GM12878 (cell line): ENCODE data around the gene CTR9. TPM values are rescaled to one million over a fixed set of nuclear protein-coding genes. Genes with fewer than 3 reads are reported as not detected.

Experiments used
- ATAC-seq: fragments of 200-7000 bp; cut with Tn5 transposase; 3 replicates; pipeline ENCODE4 v1.9.1; 2020; ENCODE audit warnings: mild to moderate bottlenecking, moderate library complexity
- BruUV-seq: library from RNA; stranded (reverse); fragments of 400-500 nt; replicated peaks from 2 replicates; lab custom pipeline; 2021; lab: Mats Ljungman, UMichigan
- CTCF ChIA-PET: fragments of 300-600 bp; sonication (Branson Sonifier 250); formaldehyde crosslinking; extraction: SDS; loops from one replicate; lab custom pipeline; 2021; ENCODE audit warnings: inconsistent platforms; lab: Yijun Ruan, JAX
- POLR2A ChIA-PET: fragments of 350-600 bp; formaldehyde crosslinking; extraction: SDS; loops from one replicate; lab custom pipeline; 2021; ENCODE audit warnings: inconsistent platforms; lab: Charles Lee
- RAD21 ChIA-PET: fragments of 300-600 bp; sonication (Branson Sonifier 250); formaldehyde crosslinking; loops from one replicate; lab custom pipeline; 2023; ENCODE audit warnings: antibody characterized with exemption; ENCODE audit not compliant: unreplicated experiment; lab: Charles Lee
- SMC1A ChIA-PET: fragments of 300-600 bp; sonication (Branson Sonifier 250); formaldehyde crosslinking; loops from one replicate; lab custom pipeline; 2023; ENCODE audit not compliant: unreplicated experiment, uncharacterized antibody; lab: Charles Lee
- DNase-seq: peaks from one replicate; pipeline ENCODE4 v3.0.0-alpha.2; 2011; ENCODE audit warnings: low read depth, low spot score
- FAIRE-seq: peaks from 3 replicates; lab custom pipeline; 2011; peaks lifted over from hg19 to GRCh38; lab: Jason Lieb, UNC
- H2AFZ ChIP-seq: 2 replicates; pipeline ENCODE4 v1.6.0; 2011; ENCODE audit warnings: low read depth, low read length, control low read depth; ENCODE audit not compliant: control insufficient read depth
- H3K27ac ChIP-seq: 2 replicates; pipeline ENCODE4 v1.5.1; 2011; ENCODE audit warnings: control low read depth; ENCODE audit not compliant: control insufficient read depth, insufficient read depth
- H3K27me3 ChIP-seq, 2 experiments: replicated peaks in 1 of 2; 2 replicates each; pipeline versions ENCODE4 v1.6.0 to v1.6.1; 2011; ENCODE audit warnings: low read length in 1 of 2; ENCODE audit not compliant: control insufficient read depth in 2 of 2, insufficient read depth in 2 of 2
- H3K36me3 ChIP-seq, 2 experiments: 2 replicates each; pipeline ENCODE4 v1.5.1; 2011; ENCODE audit warnings: low read length in 1 of 2; ENCODE audit not compliant: control insufficient read depth in 2 of 2, insufficient read depth in 2 of 2
- H3K4me1 ChIP-seq: 2 replicates; pipeline ENCODE4 v1.6.1; 2011; ENCODE audit warnings: mild to moderate bottlenecking, low read length, moderate library complexity, mixed read lengths; ENCODE audit not compliant: control insufficient read depth, insufficient read depth
- H3K4me2 ChIP-seq: 2 replicates; pipeline ENCODE4 v1.6.0; 2011; ENCODE audit warnings: control low read depth; ENCODE audit not compliant: control insufficient read depth, insufficient read depth
- H3K4me3 ChIP-seq: fragments of 200-600 bp; sonication (generic); 2 replicates; pipeline ENCODE4 v1.5.1; 2016
- H3K79me2 ChIP-seq: 2 replicates; pipeline ENCODE4 v1.6.0; 2011; ENCODE audit warnings: low read length; ENCODE audit not compliant: control insufficient read depth, insufficient read depth
- H3K9ac ChIP-seq: 2 replicates; pipeline ENCODE4 v1.8.0; 2011; ENCODE audit warnings: low read length, control low read depth, mixed read lengths; ENCODE audit not compliant: control insufficient read depth, insufficient read depth
- H3K9me3 ChIP-seq: replicated peaks from 3 replicates; pipeline ENCODE4 v1.5.1; 2011; ENCODE audit warnings: mild to moderate bottlenecking, low read length; ENCODE audit not compliant: control insufficient read depth, insufficient read depth
- H4K20me1 ChIP-seq: 2 replicates; pipeline ENCODE4 v1.6.0; 2011; ENCODE audit not compliant: control insufficient read depth, insufficient read depth
- CEBPB ChIP-seq, 2 experiments: fragments of 150-350 bp in 1 of 2; IDR thresholded peaks; 2 replicates each; pipeline ENCODE4 v1.6.1; 2012 to 2014; ENCODE audit warnings: low read depth in 2 of 2, low read length in 2 of 2, borderline replicate concordance in 1 of 2, inconsistent platforms in 1 of 2
- DPF2 ChIP-seq: fragments of 450-650 bp; IDR thresholded peaks from 2 replicates; pipeline ENCODE4 v1.6.1; 2017; ENCODE audit warnings: mild to moderate bottlenecking
- EZH2 ChIP-seq: IDR thresholded peaks from 2 replicates; pipeline ENCODE4 v1.6.1; 2012; ENCODE audit warnings: low read depth, mild to moderate bottlenecking, control low read depth, inconsistent platforms, low read length, borderline replicate concordance; ENCODE audit not compliant: control insufficient read depth
- FOXM1 ChIP-seq: IDR thresholded peaks from 2 replicates; pipeline ENCODE4 v1.6.1; 2012; ENCODE audit warnings: low read depth, mild to moderate bottlenecking, inconsistent platforms, low read length, moderate library complexity
- HCFC1 ChIP-seq: fragments of 150-350 bp; IDR thresholded peaks from 2 replicates; pipeline ENCODE4 v1.6.1; 2014; ENCODE audit warnings: low read length
- NR2C2 ChIP-seq: IDR thresholded peaks from 2 replicates; pipeline ENCODE4 v1.6.1; 2011; ENCODE audit warnings: borderline replicate concordance, low read depth; ENCODE audit not compliant: control insufficient read depth, insufficient read length
- PAX8 ChIP-seq: fragments of 450-650 bp; IDR thresholded peaks from 2 replicates; pipeline ENCODE4 v1.6.1; 2017; ENCODE audit warnings: mild to moderate bottlenecking, moderate library complexity
- POLR2A ChIP-seq: IDR thresholded peaks from 2 replicates; pipeline ENCODE4 v1.6.1; 2011; ENCODE audit warnings: low read depth, mild to moderate bottlenecking, low read length
- SMC3 ChIP-seq: IDR thresholded peaks from 2 replicates; pipeline ENCODE4 v1.6.1; 2011; ENCODE audit warnings: low read length, improper control_type of control experiment, borderline replicate concordance
- SP1 ChIP-seq: IDR thresholded peaks from one replicate; pipeline ENCODE4 v1.6.1; 2011; ENCODE audit warnings: low read depth, low read length
- SREBF2 ChIP-seq: IDR thresholded peaks from 2 replicates; pipeline ENCODE4 v1.6.1; 2012; ENCODE audit warnings: mild to moderate bottlenecking, low read length
- SUZ12 ChIP-seq: fragments of 200-600 bp; sonication (generic); IDR thresholded peaks from one replicate; pipeline ENCODE4 v1.6.1; 2018; ENCODE audit warnings: antibody characterized with exemption, mild to moderate bottlenecking; ENCODE audit not compliant: unreplicated experiment
- TARDBP ChIP-seq: IDR thresholded peaks from 2 replicates; pipeline ENCODE4 v1.6.1; 2016; ENCODE audit warnings: borderline replicate concordance
- YY1 ChIP-seq: IDR thresholded peaks from 2 replicates; pipeline ENCODE4 v1.6.1; 2011; ENCODE audit warnings: low read depth, mild to moderate bottlenecking, low read length
- ZBED1 ChIP-seq: IDR thresholded peaks from 2 replicates; pipeline ENCODE4 v1.6.1; 2016; ENCODE audit warnings: borderline replicate concordance
- in situ Hi-C: fragments of 300-500 bp; cut with MboI; formaldehyde crosslinking; loops from 9 replicates; pipeline ENCODE4 v1.14.3; 2018; ENCODE audit warnings: mixed read lengths
- intact Hi-C: fragments of 100-400 bp; cut with micrococcal nuclease; formaldehyde crosslinking; loops from one replicate; pipeline ENCODE4 v1.14.2; 2022; ENCODE audit not compliant: unreplicated experiment
- polyA plus RNA-seq, 11 experiments: library from polyadenylated mRNA; depleted of rRNA in 4 of 11; unstranded in 6 of 11; stranded (reverse) in 5 of 11; fragments of >200 nt; fragmentation: Nextera tagmentation in 4 of 11; fragmentation: Illumina TruSeq in 1 of 11; extraction: Ambion mirVana in 4 of 11; extraction: Trizol in 1 of 11; gene quantifications; 1 replicate in 1 of 11; 2 replicates in 10 of 11; pipeline versions ENCODE4 v1.2.1 to v1.2.3, GENCODE V29; 2011 to 2016; ENCODE audit warnings: inconsistent platforms in 2 of 11, missing spikeins in 2 of 11, low read depth in 1 of 11
- total RNA-seq, 4 experiments: library from RNA; depleted of rRNA in 3 of 4; stranded (reverse); fragments of >200 nt in 3 of 4; fragmentation: Illumina TruSeq in 1 of 4; extraction: Trizol in 1 of 4; gene quantifications; 2 replicates each; pipeline versions ENCODE4 v1.2.1 to v1.2.3, GENCODE V29; 2013 to 2021
- TF ChIP-seq, protein P1 (sequence below): fragments of 150-350 bp; IDR thresholded peaks from 2 replicates; pipeline ENCODE4 v1.6.1; 2016; ENCODE audit warnings: low read depth, low read length
- TF ChIP-seq, protein P2 (sequence below): fragments of 450-650 bp; IDR thresholded peaks from 2 replicates; pipeline ENCODE4 v1.6.1; 2017; ENCODE audit warnings: mild to moderate bottlenecking
- TF ChIP-seq, protein P3 (sequence below): fragments of 450-650 bp; IDR thresholded peaks from 2 replicates; pipeline ENCODE4 v1.6.1; 2017; ENCODE audit warnings: antibody characterized with exemption, mild to moderate bottlenecking, moderate library complexity

The CTR9 gene
- total and polyA plus RNA-seq, 10 of the 15 experiments (the other 5 are each of a cell fraction or from before 2014, with no cell fraction given) = 13.9 to 54.9 (median 28.9) TPM

DNA sequence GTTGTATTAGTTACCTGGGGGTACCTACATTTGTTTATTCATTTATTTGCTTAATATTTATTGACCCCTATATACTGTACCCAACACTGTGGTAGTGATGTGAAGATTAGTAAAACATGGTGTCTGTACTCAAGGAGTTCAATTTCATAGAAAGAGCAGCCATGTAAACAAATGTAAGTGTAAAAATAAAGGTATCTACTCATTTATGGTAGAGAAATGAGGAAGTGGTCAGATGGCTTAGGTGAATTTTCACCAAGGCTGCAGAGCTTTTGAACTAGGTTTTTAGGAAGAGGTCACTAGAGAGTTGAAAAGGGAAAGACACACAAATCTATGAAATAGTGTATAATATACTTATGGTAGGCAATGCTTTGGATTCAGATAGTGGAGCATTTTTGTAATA is 11.1 kb downstream of the CTR9 start:
- H4K20me1 ChIP-seq = no peaks in the 10 kb centered on the region
- H3K27ac ChIP-seq = peak overlapping the region; percentile 67
- peaks cover 11% of the 10 kb centered on the region for H3K4me1 ChIP-seq
- FAIRE-seq (peak; percentile 49), ATAC-seq (peak; percentile 97), DNase-seq (peak; percentile 60)
- no peak overlapping the region for H3K4me3 ChIP-seq
- H2AFZ ChIP-seq = no peak overlapping the region
- RAD21 ChIA-PET = interaction anchor here (0.6 to 1.9 kb wide), 3 partner anchors 31 to 47 kb away, joined by 4 to 6 read pairs (median 5); partner anchors contain the start of gene EIF4G2
- no peak overlapping the region; the same call in 1 of the 2 replicates for H3K9ac ChIP-seq
- BruUV-seq = no TSS peak
- no peaks in the 10 kb centered on the region for H3K9me3 ChIP-seq
- H3K36me3 ChIP-seq = peaks cover 2 to 16% of the 10 kb centered on the region in 2 experiments; a peak in 3 of 4 replicates
- CTCF ChIA-PET = interaction anchor here (0.6 to 4.1 kb wide), 5 partner anchors 8 to 161 kb away, joined by 3 to 23 read pairs (median 16); partner anchors contain the start of genes CTR9 and EIF4G2
- intact Hi-C loops = no loop called here
- SMC1A ChIA-PET = interaction anchor here (1.0 to 2.4 kb wide), 4 partner anchors 8 to 36 kb away, joined by 3 to 8 read pairs (median 6); no protein-coding TSS in a partner anchor
- in situ Hi-C loops = no loop called here
- POLR2A ChIA-PET = interaction anchor here (1.0 to 1.3 kb wide), 2 partner anchors 11 to 46 kb away, joined by 3 to 5 read pairs; partner anchors contain the start of genes CTR9 and EIF4G2
- peak overlapping the region; percentile 51; the same call in 1 of the 2 replicates for H3K4me2 ChIP-seq
- H3K27me3 ChIP-seq = no peaks in the 10 kb centered on the region
- no peaks in the 10 kb centered on the region for H3K79me2 ChIP-seq
- no peak for TF ChIP-seq POLR2A
- TF ChIP-seq SMC3 = no peak
- no peak for TF ChIP-seq PAX8
- TF ChIP-seq ZBED1 = no peak
- TF ChIP-seq TARDBP = no peak
- TF ChIP-seq DPF2 = peak; percentile 81
- TF ChIP-seq SREBF2 = no peak
- no peak for TF ChIP-seq EZH2
- TF ChIP-seq CEBPB (IDR thresholded peaks at IDR 0.05; ENCODE audit: borderline replicate concordance in 1 of 2, low read depth in 2 of 2, low read length in 2 of 2) = 0 out of 4 replicates have a peak, but pooled peaks of 1 of the 2 experiments have one; percentile 51
- TF ChIP-seq FOXM1 = peak; percentile 54; the same call in 1 of the 2 replicates
- TF ChIP-seq SP1 = no peak
- TF ChIP-seq, protein P1, sequence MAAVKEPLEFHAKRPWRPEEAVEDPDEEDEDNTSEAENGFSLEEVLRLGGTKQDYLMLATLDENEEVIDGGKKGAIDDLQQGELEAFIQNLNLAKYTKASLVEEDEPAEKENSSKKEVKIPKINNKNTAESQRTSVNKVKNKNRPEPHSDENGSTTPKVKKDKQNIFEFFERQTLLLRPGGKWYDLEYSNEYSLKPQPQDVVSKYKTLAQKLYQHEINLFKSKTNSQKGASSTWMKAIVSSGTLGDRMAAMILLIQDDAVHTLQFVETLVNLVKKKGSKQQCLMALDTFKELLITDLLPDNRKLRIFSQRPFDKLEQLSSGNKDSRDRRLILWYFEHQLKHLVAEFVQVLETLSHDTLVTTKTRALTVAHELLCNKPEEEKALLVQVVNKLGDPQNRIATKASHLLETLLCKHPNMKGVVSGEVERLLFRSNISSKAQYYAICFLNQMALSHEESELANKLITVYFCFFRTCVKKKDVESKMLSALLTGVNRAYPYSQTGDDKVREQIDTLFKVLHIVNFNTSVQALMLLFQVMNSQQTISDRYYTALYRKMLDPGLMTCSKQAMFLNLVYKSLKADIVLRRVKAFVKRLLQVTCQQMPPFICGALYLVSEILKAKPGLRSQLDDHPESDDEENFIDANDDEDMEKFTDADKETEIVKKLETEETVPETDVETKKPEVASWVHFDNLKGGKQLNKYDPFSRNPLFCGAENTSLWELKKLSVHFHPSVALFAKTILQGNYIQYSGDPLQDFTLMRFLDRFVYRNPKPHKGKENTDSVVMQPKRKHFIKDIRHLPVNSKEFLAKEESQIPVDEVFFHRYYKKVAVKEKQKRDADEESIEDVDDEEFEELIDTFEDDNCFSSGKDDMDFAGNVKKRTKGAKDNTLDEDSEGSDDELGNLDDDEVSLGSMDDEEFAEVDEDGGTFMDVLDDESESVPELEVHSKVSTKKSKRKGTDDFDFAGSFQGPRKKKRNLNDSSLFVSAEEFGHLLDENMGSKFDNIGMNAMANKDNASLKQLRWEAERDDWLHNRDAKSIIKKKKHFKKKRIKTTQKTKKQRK = no peak
- TF ChIP-seq, protein P2, sequence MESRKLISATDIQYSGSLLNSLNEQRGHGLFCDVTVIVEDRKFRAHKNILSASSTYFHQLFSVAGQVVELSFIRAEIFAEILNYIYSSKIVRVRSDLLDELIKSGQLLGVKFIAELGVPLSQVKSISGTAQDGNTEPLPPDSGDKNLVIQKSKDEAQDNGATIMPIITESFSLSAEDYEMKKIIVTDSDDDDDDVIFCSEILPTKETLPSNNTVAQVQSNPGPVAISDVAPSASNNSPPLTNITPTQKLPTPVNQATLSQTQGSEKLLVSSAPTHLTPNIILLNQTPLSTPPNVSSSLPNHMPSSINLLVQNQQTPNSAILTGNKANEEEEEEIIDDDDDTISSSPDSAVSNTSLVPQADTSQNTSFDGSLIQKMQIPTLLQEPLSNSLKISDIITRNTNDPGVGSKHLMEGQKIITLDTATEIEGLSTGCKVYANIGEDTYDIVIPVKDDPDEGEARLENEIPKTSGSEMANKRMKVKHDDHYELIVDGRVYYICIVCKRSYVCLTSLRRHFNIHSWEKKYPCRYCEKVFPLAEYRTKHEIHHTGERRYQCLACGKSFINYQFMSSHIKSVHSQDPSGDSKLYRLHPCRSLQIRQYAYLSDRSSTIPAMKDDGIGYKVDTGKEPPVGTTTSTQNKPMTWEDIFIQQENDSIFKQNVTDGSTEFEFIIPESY = no peak
- TF ChIP-seq YY1 = 0 out of 2 replicates have a peak, but pooled peaks have one; percentile 6
- TF ChIP-seq, protein P3, sequence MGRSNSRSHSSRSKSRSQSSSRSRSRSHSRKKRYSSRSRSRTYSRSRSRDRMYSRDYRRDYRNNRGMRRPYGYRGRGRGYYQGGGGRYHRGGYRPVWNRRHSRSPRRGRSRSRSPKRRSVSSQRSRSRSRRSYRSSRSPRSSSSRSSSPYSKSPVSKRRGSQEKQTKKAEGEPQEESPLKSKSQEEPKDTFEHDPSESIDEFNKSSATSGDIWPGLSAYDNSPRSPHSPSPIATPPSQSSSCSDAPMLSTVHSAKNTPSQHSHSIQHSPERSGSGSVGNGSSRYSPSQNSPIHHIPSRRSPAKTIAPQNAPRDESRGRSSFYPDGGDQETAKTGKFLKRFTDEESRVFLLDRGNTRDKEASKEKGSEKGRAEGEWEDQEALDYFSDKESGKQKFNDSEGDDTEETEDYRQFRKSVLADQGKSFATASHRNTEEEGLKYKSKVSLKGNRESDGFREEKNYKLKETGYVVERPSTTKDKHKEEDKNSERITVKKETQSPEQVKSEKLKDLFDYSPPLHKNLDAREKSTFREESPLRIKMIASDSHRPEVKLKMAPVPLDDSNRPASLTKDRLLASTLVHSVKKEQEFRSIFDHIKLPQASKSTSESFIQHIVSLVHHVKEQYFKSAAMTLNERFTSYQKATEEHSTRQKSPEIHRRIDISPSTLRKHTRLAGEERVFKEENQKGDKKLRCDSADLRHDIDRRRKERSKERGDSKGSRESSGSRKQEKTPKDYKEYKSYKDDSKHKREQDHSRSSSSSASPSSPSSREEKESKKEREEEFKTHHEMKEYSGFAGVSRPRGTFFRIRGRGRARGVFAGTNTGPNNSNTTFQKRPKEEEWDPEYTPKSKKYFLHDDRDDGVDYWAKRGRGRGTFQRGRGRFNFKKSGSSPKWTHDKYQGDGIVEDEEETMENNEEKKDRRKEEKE = no peak
- TF ChIP-seq HCFC1 = no peak
- TF ChIP-seq SUZ12 = no peak
- TF ChIP-seq NR2C2 = no peak
